ENCODE results near the gene HHAT. TPM values are rescaled to one million over a fixed set of nuclear protein-coding genes. Genes with fewer than 3 reads are reported as not detected.

Gene HHAT
- total and polyA plus RNA-seq, 2 of the 4 experiments (the other 2 are of a cell fraction), result 1.7 to 2.5 TPM

DNA sequence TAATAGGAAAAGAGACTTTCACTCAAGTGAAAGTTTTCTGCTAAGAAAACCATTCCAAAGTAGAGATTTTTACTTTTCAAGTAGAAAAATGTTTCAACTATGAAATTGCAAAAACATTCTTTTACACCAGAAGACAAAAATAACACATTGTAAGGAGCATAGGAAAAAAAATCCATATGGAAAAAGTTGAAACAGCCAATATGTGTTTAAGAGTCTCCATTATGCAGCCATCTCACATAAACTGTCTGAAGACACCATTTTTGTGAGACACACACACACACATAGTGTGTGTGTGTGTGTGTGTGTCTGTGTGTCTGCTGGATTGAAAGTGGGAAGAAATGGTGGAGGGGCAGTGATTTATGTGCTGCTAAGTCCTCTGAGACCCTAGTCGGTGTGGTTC is 162.1 kb downstream of the HHAT start:
- no CpG with 5 or more reads among the region's 1 CpG for WGBS, 2 experiments (ENCODE audit: extremely low coverage in 2 of 2, insufficient read length in 1 of 2)
- Histone ChIP-seq H3K79me1 (ENCODE audit: low read depth in 1 of 2, low read length in 2 of 2) (no peaks in the 10 kb centered on the region), H3K27ac (ENCODE audit: insufficient read depth, low read length) (no peak overlapping the region), H2BK5ac (ENCODE audit: low read depth, low read length, poor library complexity, severe bottlenecking) (no peak overlapping the region), H4K91ac (ENCODE audit: insufficient read depth, low read depth, low read length) (no peak overlapping the region), H3K4me1 (ENCODE audit: control insufficient read depth, insufficient read depth, low read length) (no peaks in the 10 kb centered on the region), H3K14ac (replicated peaks; ENCODE audit: low read depth, low read length) (no peak overlapping the region), H4K8ac (ENCODE audit: low read depth in 2 of 2, low read length in 2 of 2) (no peak overlapping the region), H3K4me2 (ENCODE audit: low read depth, low read length) (no peak overlapping the region), H3K9me1 (ENCODE audit: insufficient read depth, low read length) (no peaks in the 10 kb centered on the region), H4K20me1 (ENCODE audit: insufficient read depth, low read length) (no peaks in the 10 kb centered on the region), H3K9me3 (ENCODE audit: control insufficient read depth, insufficient read depth, low read length) (no peaks in the 10 kb centered on the region), H3K4me3 (ENCODE audit: insufficient read depth, low read depth, low read length) (no peak overlapping the region), H2AFZ (replicated peaks; ENCODE audit: low read length, poor library complexity) (no peak overlapping the region), H3K23ac (ENCODE audit: low read depth, low read length) (no peak overlapping the region), H3K9ac (ENCODE audit: low read depth, low read length) (no peak overlapping the region), H2BK120ac (ENCODE audit: low read depth, low read length) (no peak overlapping the region), H2BK20ac (ENCODE audit: low read depth, low read length) (no peak overlapping the region), H4K5ac (ENCODE audit: low read depth, low read length) (no peak overlapping the region), H3K56ac (ENCODE audit: extremely low read depth, insufficient read depth, low read length) (no peak overlapping the region), H2AK5ac (ENCODE audit: low read depth, low read length) (no peak overlapping the region), H3K27me3 (ENCODE audit: control insufficient read depth, insufficient read depth, low read length) (no peaks in the 10 kb centered on the region), H2BK15ac (ENCODE audit: low read depth, low read length) (no peak overlapping the region), H3K36me3 (ENCODE audit: control insufficient read depth, insufficient read depth, low read length) (no peaks in the 10 kb centered on the region), H3K4ac (ENCODE audit: low read depth, low read length) (no peak overlapping the region), H3K18ac (ENCODE audit: low read depth, low read length) (no peak overlapping the region), H2AK9ac (replicated peaks; ENCODE audit: low read depth, low read length, poor library complexity) (no peak overlapping the region)
- in situ Hi-C loops (cut with MboI; ENCODE audit: low sequenced_read_pairs), result no loop called here
- no peak for ATAC-seq (ENCODE audit: low read depth)
- dilution Hi-C loops (cut with HindIII; ENCODE audit: low sequenced_read_pairs, unreplicated experiment), result no loop called here
- DNase-seq, result no peak
- intact Hi-C loops (cut with micrococcal nuclease), result no loop called here
- TF ChIP-seq RFX5 (IDR thresholded peaks at IDR 0.05; ENCODE audit: low read depth, low read length) (no peak), NFE2L2 (IDR thresholded peaks at IDR 0.05; ENCODE audit: low read depth, low read length) (no peak), CHD1 (IDR thresholded peaks at IDR 0.05; ENCODE audit: low read depth, low read length) (no peak), POLR2A (IDR thresholded peaks at IDR 0.05; ENCODE audit: low read depth, low read length) (no peak), SMC3 (IDR thresholded peaks at IDR 0.05; ENCODE audit: low read depth, low read length) (no peak), CEBPB (IDR thresholded peaks at IDR 0.05; ENCODE audit: low read depth, low read length) (no peak), ELK1 (IDR thresholded peaks at IDR 0.05; ENCODE audit: borderline replicate concordance, low read depth, low read length) (no peak), MXI1 (IDR thresholded peaks at IDR 0.05; ENCODE audit: borderline replicate concordance, low read depth, low read length) (no peak), USF2 (IDR thresholded peaks at IDR 0.05; ENCODE audit: low read depth, low read length) (no peak), RCOR1 (IDR thresholded peaks at IDR 0.05; ENCODE audit: insufficient replicate concordance, low read length) (no peak), BHLHE40 (IDR thresholded peaks at IDR 0.05; ENCODE audit: low read depth, low read length) (no peak), CTCF (conservative IDR thresholded peaks at IDR 0.05; ENCODE audit: low read depth, low read length) (no peak), FOS (IDR thresholded peaks at IDR 0.05; ENCODE audit: low read depth, low read length) (no peak), RAD21 (IDR thresholded peaks at IDR 0.05; ENCODE audit: low read length) (no peak), MAFK (IDR thresholded peaks at IDR 0.05; ENCODE audit: low read depth, low read length) (no peak), MAZ (IDR thresholded peaks at IDR 0.05; ENCODE audit: borderline replicate concordance, low read depth, low read length) (no peak)
- POLR2A ChIA-PET (ENCODE audit: unreplicated experiment), result no interaction called here
- no TSS peak for BruUV-seq (replicated peaks)
- CTCF ChIA-PET, result no interaction called here
